ENCODE results near the gene KCNT2. TPM values are rescaled to one million over a fixed set of nuclear protein-coding genes. Genes with fewer than 3 reads are reported as not detected.

KCNT2 gene
- polyA plus RNA-seq, 1 experiment = 2.0 TPM

GRCh38 chr1:196494766-196495165 is 113.5 kb downstream of the KCNT2 start:
- CTCF ChIA-PET = no interaction called here

GRCh38 chr1:196493881-196494280 is 114.4 kb downstream of the KCNT2 start:
- ChIA-PET POLR2A (no interaction called here), CTCF (no interaction called here)
- no peaks in the 10 kb centered on the region for H3K27me3 ChIP-seq (ENCODE audit: control insufficient read depth, insufficient read depth, low read length)
- no peaks in the 10 kb centered on the region for H3K9me3 ChIP-seq (ENCODE audit: control insufficient read depth, insufficient read depth, low read length)
- TF ChIP-seq CTCF (IDR thresholded peaks at IDR 0.05; ENCODE audit: low read depth, low read length) = no peak
- H3K27ac ChIP-seq (ENCODE audit: low read depth, low read length) = no peak overlapping the region
- no peak for DNase-seq (ENCODE audit: low read depth, low spot score)
- H3K4me3 ChIP-seq (ENCODE audit: low read depth, low read length) = no peak overlapping the region

More at GRCh38 chr1:196494766-196495165, 113.5 kb downstream of the KCNT2 start:
- TF ChIP-seq CTCF (IDR thresholded peaks at IDR 0.05; ENCODE audit: low read depth, low read length) = no peak
- no peaks in the 10 kb centered on the region for H3K27me3 ChIP-seq (ENCODE audit: control insufficient read depth, insufficient read depth, low read length)
- H3K4me3 ChIP-seq (ENCODE audit: low read depth, low read length) = no peak overlapping the region
- POLR2A ChIA-PET = no interaction called here
- H3K27ac ChIP-seq (ENCODE audit: low read depth, low read length) = no peak overlapping the region
- no peaks in the 10 kb centered on the region for H3K9me3 ChIP-seq (ENCODE audit: control insufficient read depth, insufficient read depth, low read length)
- DNase-seq (ENCODE audit: low read depth, low spot score) = no peak

- POLR2A ChIA-PET = no interaction called here
- DNase-seq (ENCODE audit: low read depth, low spot score) = no peak
- Histone ChIP-seq H3K9me3 (ENCODE audit: control insufficient read depth, insufficient read depth, low read length) (no peaks in the 10 kb centered on the region), H3K4me3 (ENCODE audit: low read depth, low read length) (no peak overlapping the region), H3K27ac (ENCODE audit: low read depth, low read length) (no peak overlapping the region), H3K27me3 (ENCODE audit: control insufficient read depth, insufficient read depth, low read length) (no peaks in the 10 kb centered on the region)
- TF ChIP-seq CTCF (IDR thresholded peaks at IDR 0.05; ENCODE audit: low read depth, low read length) = no peak
- CTCF ChIA-PET = no interaction called here
Measured at GRCh38 chr1:196488579-196488978, 119.7 kb downstream of the KCNT2 start.

GRCh38 chr1:196486346-196486745 is 121.9 kb downstream of the KCNT2 start:
- no peak for DNase-seq (ENCODE audit: low read depth, low spot score)
- Histone ChIP-seq H3K27me3 (ENCODE audit: control insufficient read depth, insufficient read depth, low read length) (no peaks in the 10 kb centered on the region), H3K9me3 (ENCODE audit: control insufficient read depth, insufficient read depth, low read length) (no peaks in the 10 kb centered on the region), H3K27ac (ENCODE audit: low read depth, low read length) (no peak overlapping the region), H3K4me3 (ENCODE audit: low read depth, low read length) (no peak overlapping the region)
- TF ChIP-seq CTCF (IDR thresholded peaks at IDR 0.05; ENCODE audit: low read depth, low read length) = no peak
- POLR2A ChIA-PET = no interaction called here
- CTCF ChIA-PET = no interaction called here

GRCh38 chr1:196481616-196482015 is 126.6 kb downstream of the KCNT2 start:
- POLR2A ChIA-PET = no interaction called here
- CTCF ChIA-PET = no interaction called here
- H3K27ac ChIP-seq (ENCODE audit: low read depth, low read length) = no peak overlapping the region

More at GRCh38 chr1:196481616-196482015, 126.6 kb downstream of the KCNT2 start:
- no peak overlapping the region for H3K4me3 ChIP-seq (ENCODE audit: low read depth, low read length)
- no peak for DNase-seq (ENCODE audit: low read depth, low spot score)
- H3K9me3 ChIP-seq (ENCODE audit: control insufficient read depth, insufficient read depth, low read length) = no peaks in the 10 kb centered on the region
- TF ChIP-seq CTCF (IDR thresholded peaks at IDR 0.05; ENCODE audit: low read depth, low read length) = no peak
- H3K27me3 ChIP-seq (ENCODE audit: control insufficient read depth, insufficient read depth, low read length) = no peaks in the 10 kb centered on the region
